Nephron progenitor cell (in vitro differentiated cells): ENCODE results near the gene STYXL1.
"Not testable (repeated sequence)": the region's sequence is repeated elsewhere in the genome, so short reads cannot be mapped to it uniquely, and the experiment has no call there.

Experiments used
- DNase-seq: peaks from one replicate; pipeline ENCODE4 v3.0.0; 2021
- H3K27ac Mint-ChIP-seq: 2 replicates; pipeline ENCODE4 v1.8.0; 2021; ENCODE audit warnings: mild to moderate bottlenecking, moderate library complexity, mixed read lengths
- H3K27me3 Mint-ChIP-seq: 2 replicates; pipeline ENCODE4 v1.8.0; 2021; ENCODE audit warnings: mild to moderate bottlenecking, low read depth, mixed read lengths; ENCODE audit not compliant: poor library complexity
- H3K36me3 Mint-ChIP-seq: 2 replicates; pipeline ENCODE4 v1.8.0; 2021; ENCODE audit warnings: low read depth, mixed read lengths
- H3K4me1 Mint-ChIP-seq: 2 replicates; pipeline ENCODE4 v1.8.0; 2021; ENCODE audit warnings: mixed read lengths
- H3K4me3 Mint-ChIP-seq: 2 replicates; pipeline ENCODE4 v1.8.0; 2021; ENCODE audit warnings: mild to moderate bottlenecking, moderate library complexity, mixed read lengths
- H3K9me3 Mint-ChIP-seq: 2 replicates; pipeline ENCODE4 v1.8.0; 2021; ENCODE audit warnings: mild to moderate bottlenecking, moderate library complexity, mixed read lengths
- CTCF ChIP-seq: fragments of 200-600 bp; sonication (generic); IDR thresholded peaks from 2 replicates; pipeline ENCODE4 v1.5.0; 2021; ENCODE audit warnings: antibody characterized with exemption

Gene STYXL1, protein sequence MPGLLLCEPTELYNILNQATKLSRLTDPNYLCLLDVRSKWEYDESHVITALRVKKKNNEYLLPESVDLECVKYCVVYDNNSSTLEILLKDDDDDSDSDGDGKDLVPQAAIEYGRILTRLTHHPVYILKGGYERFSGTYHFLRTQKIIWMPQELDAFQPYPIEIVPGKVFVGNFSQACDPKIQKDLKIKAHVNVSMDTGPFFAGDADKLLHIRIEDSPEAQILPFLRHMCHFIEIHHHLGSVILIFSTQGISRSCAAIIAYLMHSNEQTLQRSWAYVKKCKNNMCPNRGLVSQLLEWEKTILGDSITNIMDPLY

DNA sequence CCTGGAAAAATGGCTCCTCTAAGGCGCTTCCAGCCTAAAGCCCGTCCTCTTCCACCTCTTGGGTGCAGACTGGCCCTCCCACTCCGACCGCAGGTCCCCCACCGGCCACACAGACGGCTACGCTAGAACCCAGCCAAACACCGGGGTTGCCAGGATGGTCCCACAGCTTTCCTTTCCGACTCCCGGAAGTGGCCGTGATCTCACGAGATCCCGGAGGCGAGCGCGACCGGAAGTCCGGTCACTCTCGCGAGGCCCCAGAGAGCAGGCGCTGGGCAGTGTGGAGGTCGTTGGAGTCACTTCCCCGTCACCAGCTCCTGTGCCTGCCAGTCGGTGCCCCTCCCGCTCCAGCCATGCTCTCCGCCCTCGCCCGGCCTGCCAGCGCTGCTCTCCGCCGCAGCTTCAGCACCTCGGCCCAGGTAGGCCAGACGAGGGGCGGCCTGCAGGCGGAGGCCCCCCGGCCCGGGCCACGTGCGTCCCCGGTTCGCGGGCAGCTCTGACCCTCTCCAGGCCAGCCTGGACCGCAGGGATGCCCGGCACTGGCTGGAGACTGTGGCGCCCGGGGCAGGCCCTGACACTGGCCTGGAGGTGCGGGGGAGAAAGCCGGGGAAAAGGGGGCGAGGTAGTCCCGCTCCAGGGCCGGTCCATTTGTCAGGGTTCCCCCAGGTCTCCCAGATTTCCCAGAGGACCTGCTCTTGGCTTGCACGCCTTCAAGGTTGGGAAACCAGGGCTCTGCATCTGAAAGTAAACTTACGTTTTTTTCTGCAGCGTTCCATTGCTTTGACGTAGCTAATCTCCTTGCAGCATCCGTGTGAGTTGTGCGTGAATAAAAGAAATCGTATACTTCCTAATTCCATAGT, at the start of gene STYXL1, which contains the start of gene MDH2:
TSS of gene STYXL1 (minus strand) at position 190 of the 857 bp plus-strand sequence. CDS start 17,477 bp downstream, outside the sequence.
TSS of gene MDH2 (plus strand) at position 296 of the 857 bp plus-strand sequence. CDS start at position 351, 55 bp downstream.
- no peaks in the 10 kb centered on the region for H3K27me3 Mint-ChIP-seq
- no peak for TF ChIP-seq CTCF
- no peaks in the 10 kb centered on the region for H3K9me3 Mint-ChIP-seq
- peak within 1 kb of the TSS; percentile 99 for H3K4me3 Mint-ChIP-seq
- H3K27ac Mint-ChIP-seq, result peak within 1 kb of the TSS; percentile 99
- peaks cover 45% of the 10 kb centered on the region for H3K4me1 Mint-ChIP-seq
- H3K36me3 Mint-ChIP-seq, result peaks cover 28% of the 10 kb centered on the region
- peak; percentile 89 for DNase-seq

- no peak for TF ChIP-seq CTCF
- Mint-ChIP-seq H3K4me1 (no peaks in the 10 kb centered on the region), H3K27me3 (no peaks in the 10 kb centered on the region), H3K36me3 (no peaks in the 10 kb centered on the region), H3K9me3 (no peaks in the 10 kb centered on the region), H3K27ac (no peak overlapping the region), H3K4me3 (no peak overlapping the region)
- DNase-seq, result no peak
Observed at GRCh38 chr7:76095908-76096307, 48.1 kb upstream of the STYXL1 start.

GRCh38 chr7:76094326-76094725, 46.5 kb upstream of the STYXL1 start:
- not testable (repeated sequence) for H3K27me3 Mint-ChIP-seq, DNase-seq, H3K27ac Mint-ChIP-seq, H3K4me3 Mint-ChIP-seq, H3K4me1 Mint-ChIP-seq, H3K36me3 Mint-ChIP-seq, H3K9me3 Mint-ChIP-seq

GRCh38 chr7:76093531-76093930, 45.7 kb upstream of the STYXL1 start:
- not testable (repeated sequence) for DNase-seq

GRCh38 chr7:76091506-76091905, 43.7 kb upstream of the STYXL1 start:
- Mint-ChIP-seq H3K27me3 (no peaks in the 10 kb centered on the region), H3K4me3 (no peak overlapping the region), H3K4me1 (peaks cover 19% of the 10 kb centered on the region), H3K36me3 (no peaks in the 10 kb centered on the region), H3K9me3 (no peaks in the 10 kb centered on the region), H3K27ac (no peak overlapping the region)
- no peak for DNase-seq
- TF ChIP-seq CTCF, result no peak

More at GRCh38 chr7:76093531-76093930, 45.7 kb upstream of the STYXL1 start:
- not testable (repeated sequence) for H3K9me3 Mint-ChIP-seq, H3K27ac Mint-ChIP-seq, H3K27me3 Mint-ChIP-seq, H3K4me3 Mint-ChIP-seq, H3K36me3 Mint-ChIP-seq
- H3K4me1 Mint-ChIP-seq, result peaks cover 18% of the 10 kb centered on the region

DNA sequence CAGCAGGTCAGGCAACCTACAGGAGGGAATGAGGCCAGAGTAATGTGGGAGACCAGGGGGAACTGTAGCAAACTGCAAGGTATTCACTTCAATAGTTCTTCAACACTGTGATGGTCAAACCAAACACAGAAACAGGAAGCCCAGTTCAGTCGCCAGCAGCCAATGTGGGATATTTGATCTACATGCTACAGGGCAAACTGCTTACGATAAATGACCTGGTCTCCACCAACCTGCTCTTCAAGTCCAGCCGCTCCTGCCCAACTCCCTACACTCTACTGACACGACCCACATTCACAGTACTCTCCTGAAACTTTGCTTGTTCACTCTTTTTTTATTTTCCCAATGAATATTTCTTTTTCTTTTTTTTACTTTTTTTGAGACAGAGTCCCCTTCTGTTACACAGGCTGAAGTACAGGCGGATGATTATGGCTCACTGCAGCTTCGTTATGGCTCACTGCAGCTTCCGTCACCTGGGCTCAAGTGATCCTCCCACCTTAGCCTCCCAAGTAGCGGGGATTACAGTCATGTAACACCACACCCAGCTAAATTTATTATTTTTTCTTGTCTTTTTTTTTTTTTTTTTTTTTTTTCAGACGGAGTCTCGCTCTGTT, 42.2 kb upstream of the STYXL1 start:
- H3K27me3 Mint-ChIP-seq, result no peaks in the 10 kb centered on the region
- peak overlapping the region; percentile 84 for H3K27ac Mint-ChIP-seq
- H3K4me3 Mint-ChIP-seq, result no peak overlapping the region
- DNase-seq, result no peak
- H3K9me3 Mint-ChIP-seq, result no peaks in the 10 kb centered on the region
- TF ChIP-seq CTCF, result no peak
- H3K36me3 Mint-ChIP-seq, result no peaks in the 10 kb centered on the region
- peaks cover 19% of the 10 kb centered on the region for H3K4me1 Mint-ChIP-seq

- H3K9me3 Mint-ChIP-seq, H3K27ac Mint-ChIP-seq, H3K36me3 Mint-ChIP-seq, H3K4me3 Mint-ChIP-seq, DNase-seq, H3K27me3 Mint-ChIP-seq: not testable (repeated sequence)
- H3K4me1 Mint-ChIP-seq, result peaks cover 19% of the 10 kb centered on the region
Observed at GRCh38 chr7:76087362-76087791, 39.6 kb upstream of the STYXL1 start.
